ENCODE measurements around the gene POU1F1.
A peak's percentile ranks its signal among the peaks of the same experiment; 100 is the strongest.

Gene POU1F1

GRCh38 chr3:87227104-87227834 lies 49.1 kb downstream of the POU1F1 start, which contains the start of gene CHMP2B (continued):
- TF ChIP-seq ZNF2 (tag by site-specific recombination; IDR thresholded peaks at IDR 0.05) (no peak), ZNF548 (tag by site-specific recombination; IDR thresholded peaks at IDR 0.05) (no peak), ZNF324 (tag by site-specific recombination; IDR thresholded peaks at IDR 0.05) (no peak), ZFP37 (tag by site-specific recombination; IDR thresholded peaks at IDR 0.05) (no peak), ZNF133 (tag by site-specific recombination; IDR thresholded peaks at IDR 0.05) (no peak), ZNF488 (tag by site-specific recombination; IDR thresholded peaks at IDR 0.05) (no peak), ZNF707 (tag by site-specific recombination; IDR thresholded peaks at IDR 0.05) (no peak), ZNF600 (tag by site-specific recombination; IDR thresholded peaks at IDR 0.05) (peak; percentile 53; the same call in 1 of the 2 replicates), ZNF26 (tag by site-specific recombination; IDR thresholded peaks at IDR 0.05) (no peak), BCL11B (tag by site-specific recombination; IDR thresholded peaks at IDR 0.05; ENCODE audit: low read depth) (no peak), ZIC2 (tag by site-specific recombination; IDR thresholded peaks at IDR 0.05) (no peak), ZNF174 (tag by site-specific recombination; IDR thresholded peaks at IDR 0.05) (no peak), ZNF223 (tag by site-specific recombination; IDR thresholded peaks at IDR 0.05) (no peak), WT1 (tag by site-specific recombination; IDR thresholded peaks at IDR 0.05) (no peak), ZNF280C (tag by site-specific recombination; IDR thresholded peaks at IDR 0.05) (no peak), KLF1 (tag by site-specific recombination; IDR thresholded peaks at IDR 0.05) (no peak), ZNF561 (tag by site-specific recombination; IDR thresholded peaks at IDR 0.05; ENCODE audit: borderline replicate concordance) (no peak), ZNF48 (tag by site-specific recombination; IDR thresholded peaks at IDR 0.05) (no peak), ZNF610 (tag by site-specific recombination; IDR thresholded peaks at IDR 0.05; ENCODE audit: borderline replicate concordance) (no peak), ZBTB8A (tag by site-specific recombination; IDR thresholded peaks at IDR 0.05) (no peak), PRDM2 (tag by site-specific recombination; IDR thresholded peaks at IDR 0.05; ENCODE audit: borderline replicate concordance) (no peak), ZFP41 (tag by site-specific recombination; IDR thresholded peaks at IDR 0.05; ENCODE audit: borderline replicate concordance) (no peak), ZNF140 (tag by site-specific recombination; IDR thresholded peaks at IDR 0.05) (no peak), SP3 (tag by site-specific recombination; IDR thresholded peaks at IDR 0.05) (no peak; the same call in 1 of the 2 replicates), ZEB2 (tag by site-specific recombination; IDR thresholded peaks at IDR 0.05) (0 out of 2 replicates have a peak, but pooled peaks have one; percentile 46), GFI1B (tag by site-specific recombination; IDR thresholded peaks at IDR 0.05) (no peak), YY1 (tag by site-specific recombination; IDR thresholded peaks at IDR 0.05) (no peak), ZBTB6 (tag by site-specific recombination; IDR thresholded peaks at IDR 0.05) (no peak), ZNF560 (tag by site-specific recombination; IDR thresholded peaks at IDR 0.05; ENCODE audit: borderline replicate concordance) (no peak), ZNF404 (tag by site-specific recombination; IDR thresholded peaks at IDR 0.05) (no peak), ZNF621 (tag by site-specific recombination; IDR thresholded peaks at IDR 0.05) (no peak)

Measured in HEK293 (cell line).